GM19025 (cell line): Measurements from ENCODE around the gene MAP3K20.

Experiments
- ATAC-seq: cut with Tn5 transposase; IDR thresholded peaks from one replicate; pipeline ENCODE4 v1.9.1; 2021; ENCODE audit warnings: mild to moderate bottlenecking, low read depth, moderate library complexity; ENCODE audit not compliant: unreplicated experiment

Gene MAP3K20

DNA sequence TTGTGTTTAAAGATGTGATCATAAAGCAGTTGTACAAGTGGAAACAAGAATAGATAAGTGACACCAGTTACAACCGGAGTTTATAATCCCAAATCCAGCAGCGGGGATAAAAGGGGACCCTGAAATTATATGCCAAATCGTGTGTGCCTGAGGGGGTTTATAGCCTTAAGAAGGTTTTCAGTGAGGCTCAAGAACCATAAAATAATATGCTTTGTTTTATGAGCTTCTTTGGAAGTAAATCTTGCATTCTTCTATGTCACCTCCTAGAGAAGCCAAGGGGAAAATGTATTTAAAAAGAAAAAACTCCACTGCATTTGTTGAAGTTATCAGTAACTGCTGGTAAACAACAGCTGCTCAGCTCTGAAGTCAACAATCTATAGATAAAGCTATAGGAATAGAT lies 25.8 kb upstream of the MAP3K20 start:
- no peak for ATAC-seq

DNA sequence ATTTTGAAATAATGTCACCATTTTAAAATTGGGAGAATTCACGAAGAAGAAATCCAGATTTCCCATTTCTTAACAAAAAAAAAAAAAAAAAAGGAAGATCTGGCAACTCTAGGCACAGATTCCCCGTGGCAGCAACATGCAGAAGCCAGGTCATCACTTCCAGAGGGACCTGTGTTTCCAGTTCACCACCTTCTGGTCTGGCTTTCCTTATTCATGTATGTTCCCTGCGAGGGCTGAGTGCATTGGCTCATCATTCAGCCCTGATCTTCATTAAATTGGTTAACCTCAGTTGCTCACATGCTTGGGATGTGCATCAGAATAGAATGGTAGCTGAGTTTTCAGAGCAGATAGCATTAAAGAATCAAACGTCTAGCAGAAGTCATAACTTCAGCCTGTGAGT lies 25.0 kb upstream of the MAP3K20 start:
- no peak for ATAC-seq

DNA sequence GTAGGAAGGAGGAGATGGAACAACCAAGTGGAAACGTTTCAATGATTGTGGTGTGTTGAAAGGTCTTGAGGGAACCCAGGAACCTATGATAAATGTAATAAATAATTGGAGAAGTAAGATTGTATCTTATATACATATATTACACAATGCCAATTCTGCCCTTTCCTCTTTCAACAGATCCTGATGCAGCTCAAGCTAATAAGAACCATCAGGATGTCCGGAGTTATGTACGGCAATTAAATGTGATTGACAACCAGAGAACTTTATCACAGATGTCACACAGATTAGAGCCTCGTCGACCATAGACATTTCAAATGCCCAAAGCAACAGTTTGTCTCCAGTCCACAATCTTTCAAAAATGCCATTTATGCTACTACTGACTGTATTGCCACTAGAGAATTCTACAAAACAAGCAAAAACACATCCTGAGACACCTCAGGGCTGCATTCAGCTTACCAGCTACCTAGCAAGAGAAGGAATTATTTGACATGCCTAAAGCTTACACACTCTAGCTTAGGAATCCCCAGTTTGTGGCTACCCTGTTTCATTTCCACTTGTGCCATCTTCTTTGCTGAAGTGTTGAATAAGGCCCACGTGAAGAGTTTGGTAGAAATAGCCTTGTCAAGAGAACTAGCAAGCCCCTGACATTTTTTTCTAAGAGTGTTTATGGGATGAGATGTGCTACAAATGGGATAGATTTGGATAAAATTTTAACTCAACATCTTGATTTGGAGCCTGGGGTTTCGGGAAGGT lies 24.0 kb upstream of the MAP3K20 start:
- no peak for ATAC-seq

DNA sequence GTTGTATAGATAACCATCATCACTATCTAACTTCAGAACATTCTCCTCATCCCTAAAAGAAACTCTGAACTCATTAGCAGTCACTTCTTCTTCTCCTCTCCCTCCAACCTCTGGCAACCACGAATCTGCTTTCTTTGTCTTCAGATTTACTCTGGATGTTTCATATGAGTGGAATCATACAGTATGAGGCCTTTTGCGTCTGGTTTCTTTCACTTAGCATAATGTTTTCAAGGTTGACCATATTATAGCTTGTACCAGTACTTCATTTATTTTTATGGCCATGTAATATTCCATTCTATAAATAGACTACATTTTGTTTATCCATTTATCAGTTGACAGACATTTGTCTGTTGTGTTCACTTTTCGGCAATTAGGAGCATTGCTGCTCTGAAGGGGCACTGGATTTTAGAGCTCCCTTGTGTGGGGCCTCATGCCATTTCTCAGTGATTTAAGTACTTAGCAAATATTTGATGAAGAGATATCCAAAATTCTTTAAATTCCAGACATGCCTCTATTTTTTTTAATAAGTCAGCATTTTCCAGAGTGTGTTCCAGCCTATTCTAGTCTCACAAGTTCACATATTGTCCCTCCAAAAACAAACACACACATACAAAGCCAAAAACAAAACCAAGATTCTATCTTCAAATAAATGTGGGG lies 22.5 kb upstream of the MAP3K20 start:
- no peak for ATAC-seq

DNA sequence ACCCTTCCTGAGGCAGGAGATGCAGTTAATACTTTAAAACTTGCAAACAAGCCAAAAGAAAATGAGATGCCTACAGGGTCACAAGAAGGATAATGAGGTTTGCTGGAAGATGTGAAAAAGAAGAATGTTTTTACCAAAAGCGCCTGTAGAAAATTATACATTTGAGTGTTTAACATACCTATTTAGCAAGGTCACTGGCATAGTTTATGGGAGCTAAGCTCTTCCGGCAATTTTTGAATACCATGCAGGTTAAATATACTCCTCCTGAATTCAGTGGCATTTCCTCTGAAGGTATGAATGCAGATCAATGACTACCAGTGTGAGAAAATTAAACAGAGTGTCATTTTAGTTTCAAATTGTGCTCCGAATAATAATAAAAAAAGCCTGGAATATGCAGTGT lies 21.2 kb upstream of the MAP3K20 start:
- ATAC-seq, result no peak

DNA sequence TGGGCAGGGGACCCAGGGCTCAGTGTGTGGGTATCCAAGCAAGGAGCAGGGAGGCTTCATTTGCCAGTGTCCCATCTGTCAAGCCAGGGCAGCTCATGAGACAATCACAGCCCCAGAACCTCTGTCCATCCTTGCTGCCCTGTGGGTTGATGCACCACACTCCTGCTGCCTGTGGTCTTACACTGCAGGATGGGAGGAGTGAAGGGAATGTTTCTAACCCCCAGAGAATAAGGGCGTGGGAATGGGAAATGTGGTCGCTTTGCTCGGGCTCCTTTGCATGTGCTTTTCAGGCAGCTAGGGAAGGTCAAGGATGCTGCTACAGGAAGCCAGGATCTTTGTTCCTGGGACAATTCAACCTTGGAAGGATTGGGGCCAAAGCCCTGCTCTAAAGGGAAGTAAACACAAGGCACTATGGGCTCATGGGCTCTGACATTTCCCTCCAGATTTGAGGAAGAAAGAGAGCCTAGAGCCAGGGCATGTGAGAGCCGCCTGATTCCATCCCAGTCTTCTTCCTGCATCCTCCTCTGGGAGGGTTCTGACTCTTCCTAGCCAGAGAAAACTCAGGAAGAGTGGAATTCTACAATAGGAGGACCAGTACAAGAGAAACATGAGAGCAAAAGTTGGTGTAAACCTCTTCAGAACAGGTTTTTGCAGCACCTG lies 18.8 kb upstream of the MAP3K20 start:
- ATAC-seq, result no peak

DNA sequence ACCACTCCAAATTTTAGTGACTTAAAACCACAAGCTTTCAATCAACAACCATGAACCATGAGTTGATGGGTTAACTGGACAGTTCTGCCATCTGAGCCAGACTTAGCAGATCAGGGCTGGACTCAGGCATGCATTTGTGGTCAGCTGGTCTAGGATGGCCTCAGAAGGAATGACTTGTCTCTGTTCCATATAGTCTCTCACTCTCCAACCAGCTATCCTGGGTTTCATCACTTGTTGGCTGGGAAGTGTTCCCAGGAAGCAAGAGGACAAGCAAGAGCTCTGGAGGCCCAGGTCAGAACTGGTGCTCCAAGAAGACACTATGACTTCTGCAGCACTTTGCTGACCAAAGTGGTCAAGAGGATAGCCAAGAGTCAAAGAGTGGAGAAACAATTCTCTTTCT lies 17.5 kb upstream of the MAP3K20 start:
- no peak for ATAC-seq

DNA sequence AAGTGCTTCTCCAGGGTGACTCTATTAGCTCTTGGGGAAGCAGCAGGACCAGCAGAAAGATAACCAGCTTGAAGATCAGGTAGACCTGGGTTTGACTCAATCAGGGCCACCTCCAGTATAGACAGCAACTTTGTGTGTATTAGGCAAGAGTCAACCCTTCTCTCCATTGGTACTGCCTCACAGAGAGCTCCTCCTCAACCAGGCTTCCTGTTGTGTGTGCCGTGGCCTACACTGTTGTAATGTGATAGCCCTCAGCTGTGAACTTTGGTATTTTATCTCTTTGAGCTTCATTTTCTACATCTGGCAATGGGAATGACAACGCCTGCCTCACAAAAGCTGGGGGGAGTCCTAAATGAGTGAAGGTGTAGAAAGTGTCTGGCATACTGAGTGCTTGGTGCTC lies 17.0 kb upstream of the MAP3K20 start:
- ATAC-seq, result no peak

DNA sequence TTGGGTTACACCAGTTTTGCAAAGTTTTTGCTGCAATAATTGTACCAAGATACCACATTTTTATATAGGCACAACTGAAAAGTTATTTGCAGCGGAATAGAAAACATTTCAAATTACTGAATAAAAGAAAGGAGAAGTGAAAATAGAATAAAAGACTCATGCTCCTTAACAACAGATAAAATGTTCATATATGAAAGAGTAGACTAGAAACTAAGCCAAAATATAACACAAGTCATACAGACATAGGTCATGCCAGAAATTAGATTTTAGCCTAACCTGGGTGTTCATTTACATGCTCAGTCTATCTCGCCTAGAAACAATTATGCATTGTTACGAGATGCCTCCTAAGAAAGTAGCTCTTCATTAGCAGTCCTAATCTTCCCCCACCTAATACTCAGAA lies 16.4 kb upstream of the MAP3K20 start:
- no peak for ATAC-seq

DNA sequence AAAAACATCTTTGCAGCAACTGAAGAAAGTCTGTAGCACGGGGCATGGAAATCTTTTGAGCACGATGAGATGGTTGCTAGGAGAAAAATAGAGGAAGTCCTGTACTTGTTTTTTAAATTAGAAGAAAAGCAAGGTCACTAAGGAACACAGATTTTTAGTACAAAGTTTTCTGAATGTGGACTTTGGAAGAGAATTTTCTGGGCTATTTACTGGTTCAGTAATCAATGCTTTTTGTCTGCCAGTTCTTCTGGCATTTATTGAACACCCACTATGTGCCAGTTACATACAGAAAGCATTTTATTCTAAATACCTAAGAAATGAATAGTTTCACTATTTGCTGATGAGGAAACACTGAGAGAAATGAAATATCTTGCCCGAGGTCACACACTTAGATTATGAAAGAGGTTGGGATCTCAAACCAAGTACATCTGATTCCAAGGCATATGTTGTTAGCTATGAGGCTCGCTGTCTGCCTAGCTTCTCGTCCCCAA lies 15.6 kb upstream of the MAP3K20 start:
- ATAC-seq, result no peak

DNA sequence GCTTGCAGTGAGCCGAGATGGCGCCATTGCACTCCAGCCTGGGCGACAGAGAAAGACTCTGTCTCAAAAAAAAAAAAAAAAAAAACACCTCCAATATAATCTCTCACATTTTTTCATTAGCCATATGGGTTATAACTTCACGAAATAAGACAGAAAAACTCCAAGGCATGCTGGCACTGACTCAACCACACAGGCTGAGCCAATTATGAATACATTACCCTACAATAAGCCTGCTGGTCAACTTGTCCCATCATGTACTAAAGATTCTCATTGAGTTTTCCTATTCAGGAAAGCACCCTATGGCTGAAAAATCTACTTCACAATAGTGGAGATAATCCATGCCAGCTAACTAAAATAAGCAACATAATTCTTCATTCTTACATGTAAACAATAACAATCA lies 12.8 kb upstream of the MAP3K20 start:
- ATAC-seq, result no peak

DNA sequence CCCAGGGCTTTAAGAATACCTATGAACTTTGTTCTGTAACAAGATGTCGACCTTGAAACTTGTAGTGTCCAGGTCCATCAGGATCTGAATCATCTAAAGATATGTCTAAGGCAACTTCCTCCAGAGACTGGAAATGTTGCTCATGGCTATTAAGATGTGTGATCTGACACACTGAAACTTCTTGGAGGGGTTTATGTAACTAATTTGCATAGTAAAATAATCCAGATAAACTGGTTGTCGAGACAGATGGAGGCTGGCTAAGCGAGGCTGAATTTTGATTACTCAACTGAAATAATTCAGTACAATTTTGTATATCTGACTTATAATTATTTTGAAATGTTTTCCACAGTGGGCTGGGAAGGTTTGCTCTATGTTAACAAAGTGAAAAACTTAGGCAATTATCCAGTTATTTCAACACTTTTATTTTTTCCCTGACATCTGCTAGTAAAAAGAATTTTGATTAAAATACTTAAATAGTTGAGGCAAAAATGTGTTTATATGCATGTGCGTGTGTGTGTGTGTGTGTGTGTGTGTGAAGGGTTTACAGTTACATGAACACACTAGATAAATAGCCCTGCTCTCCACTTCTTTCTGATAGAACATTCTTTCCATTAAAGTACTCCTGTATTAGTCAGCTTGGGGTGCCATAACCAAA lies 11.4 kb upstream of the MAP3K20 start:
- ATAC-seq, result no peak

DNA sequence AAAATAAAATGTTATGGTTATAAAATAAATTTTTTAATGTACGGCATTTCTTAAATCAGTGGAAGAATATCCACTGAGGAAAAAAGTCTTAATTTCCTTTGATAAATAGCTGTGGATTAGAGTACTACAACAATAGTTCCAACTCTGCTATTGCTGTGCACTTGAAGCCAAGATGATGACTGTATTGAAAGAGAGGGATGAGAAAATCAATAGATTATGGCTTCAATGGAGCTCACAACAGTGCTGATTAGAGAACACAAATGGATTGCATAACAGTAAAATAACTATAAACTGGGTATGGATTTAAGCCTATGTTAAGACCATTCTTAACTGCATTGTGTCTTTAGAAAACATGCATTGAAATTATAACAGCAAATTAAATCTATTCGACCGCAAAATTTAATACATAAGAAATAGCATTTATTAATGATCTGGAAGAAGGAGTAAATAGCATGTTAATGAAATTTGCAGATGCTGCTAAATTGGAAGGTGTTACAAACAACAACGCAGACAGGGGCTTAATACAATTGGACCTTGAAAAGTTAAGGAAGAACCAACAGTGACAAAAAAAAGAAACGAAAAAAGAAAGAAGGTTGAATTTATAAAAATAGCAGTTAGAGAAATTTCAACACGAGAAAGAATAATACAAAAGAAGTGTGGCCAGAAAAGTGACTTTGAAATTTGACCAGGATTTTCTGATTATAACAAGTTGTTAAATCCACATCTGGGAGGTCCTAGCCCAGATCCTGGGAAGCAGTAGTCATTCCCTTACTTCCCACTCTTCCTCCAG lies 8.6 kb upstream of the MAP3K20 start:
- ATAC-seq, result no peak

DNA sequence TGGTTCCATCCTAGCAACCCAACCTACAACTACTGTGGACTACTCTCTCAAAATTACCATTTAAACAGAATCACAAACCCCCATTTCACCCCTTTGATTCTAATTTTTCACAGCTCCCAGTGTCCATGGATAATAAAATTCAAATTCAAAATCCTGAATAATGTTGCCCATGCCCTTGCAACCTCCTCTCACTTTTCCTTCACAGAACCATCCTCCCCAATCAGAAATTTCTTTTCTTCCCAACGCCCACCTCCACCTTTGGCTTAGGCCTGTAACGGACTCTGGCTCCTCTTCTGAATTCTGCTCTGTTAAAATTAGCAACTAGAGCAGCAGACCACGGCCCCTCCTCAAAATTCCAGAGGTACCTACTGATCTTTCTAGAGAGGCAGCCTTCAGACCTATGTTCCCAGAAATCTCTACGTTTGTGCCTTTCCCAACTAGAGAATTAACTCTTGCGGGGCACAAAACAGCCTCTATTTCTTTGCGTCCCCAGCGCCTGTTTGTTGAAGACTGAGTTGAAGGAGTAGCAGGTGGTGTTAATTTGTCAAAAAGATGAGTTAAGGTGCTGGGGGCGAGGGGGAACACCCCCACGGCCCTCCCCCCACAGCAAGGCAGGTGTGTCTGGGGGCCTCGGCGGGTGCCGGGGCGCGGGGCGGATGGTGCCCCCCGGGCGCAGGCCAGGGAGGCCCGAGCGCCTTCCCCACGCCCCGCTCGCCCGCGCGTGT lies 428 bp upstream of the MAP3K20 start:
- no peak for ATAC-seq

DNA sequence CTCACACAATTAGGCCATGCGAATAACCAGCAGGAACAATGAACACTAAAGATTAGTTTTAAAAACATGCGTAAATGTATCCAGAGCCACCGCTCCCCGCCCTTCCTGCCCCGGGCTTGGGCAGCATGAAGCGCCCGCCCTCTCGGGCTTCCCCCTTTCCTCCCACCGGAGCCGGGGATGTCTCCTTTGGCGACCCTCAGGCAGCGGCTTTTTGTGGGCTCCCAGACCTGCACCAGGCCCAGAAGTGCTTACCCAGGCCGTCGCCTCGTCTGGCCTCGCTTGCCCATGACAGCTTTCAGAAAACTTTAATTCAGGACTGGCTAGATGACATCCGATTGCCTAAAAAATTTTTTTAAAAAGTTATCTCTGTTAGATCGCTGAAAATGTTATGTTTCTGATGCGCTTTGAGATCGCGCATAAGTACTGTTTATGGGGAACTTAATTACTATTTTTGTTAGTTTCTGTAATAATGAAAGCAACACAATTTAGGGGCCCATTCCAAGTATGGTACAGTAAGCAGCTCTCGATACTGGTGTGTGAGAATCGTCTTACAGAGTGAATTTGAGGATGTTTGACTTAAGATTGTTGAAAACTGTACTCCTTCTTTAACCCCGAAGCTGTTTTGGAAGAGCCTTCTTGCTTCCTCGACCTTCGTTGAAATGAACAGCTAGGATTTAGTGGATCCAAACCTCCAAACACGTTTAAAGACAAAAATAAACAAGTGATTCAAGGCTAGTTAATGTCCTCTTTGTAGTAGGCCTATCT lies 1.1 kb downstream of the MAP3K20 start:
- ATAC-seq, result peak; percentile 22

DNA sequence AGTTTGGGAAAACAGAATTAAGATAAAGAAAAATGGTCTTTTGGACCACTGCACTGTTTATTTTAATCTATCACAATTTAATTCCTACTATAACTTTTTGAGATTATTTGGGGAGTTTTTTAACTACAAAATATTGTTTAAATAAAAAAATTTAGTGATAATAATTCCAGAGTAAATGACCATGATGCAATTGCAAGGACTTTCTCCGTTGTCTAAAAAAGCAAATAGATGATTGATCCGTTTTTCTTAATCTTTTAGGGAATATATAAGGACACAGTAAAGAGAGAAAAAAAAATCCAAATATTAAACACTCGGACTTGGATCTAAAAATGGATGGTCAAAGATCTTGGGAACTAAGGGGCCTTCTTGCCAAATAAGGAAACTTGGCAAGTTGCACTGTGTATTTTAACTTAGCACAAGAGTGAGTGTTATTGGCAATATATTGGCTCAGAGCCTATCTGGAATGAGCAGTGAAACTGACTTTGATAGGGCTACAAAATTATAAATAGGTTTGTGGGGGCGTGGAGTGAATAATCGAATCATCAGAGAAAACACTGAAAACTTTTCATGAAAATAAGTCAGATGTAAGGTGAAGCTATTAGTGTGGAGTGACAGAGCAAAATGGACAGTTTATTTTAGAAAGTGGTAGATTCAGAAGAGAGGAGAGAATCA lies 2.0 kb downstream of the MAP3K20 start:
- ATAC-seq, result no peak

DNA sequence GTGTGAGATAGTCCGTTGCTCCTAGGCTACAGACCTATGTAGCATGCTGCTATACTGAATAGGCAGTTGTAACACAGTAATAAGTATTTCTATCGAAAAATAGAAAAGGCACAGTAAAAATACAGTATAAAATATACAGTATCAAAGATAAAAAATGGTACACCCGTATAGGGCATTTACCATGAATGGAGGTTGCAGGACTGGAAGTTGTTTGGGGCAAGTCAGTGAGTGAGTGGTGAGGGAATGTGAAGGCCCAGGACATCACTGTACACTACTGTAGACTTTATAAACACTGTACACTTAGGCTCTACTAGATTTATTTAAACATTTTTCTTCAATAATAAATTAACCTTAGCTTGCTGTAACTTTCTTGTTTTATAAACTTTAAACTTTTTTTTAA lies 3.5 kb downstream of the MAP3K20 start:
- ATAC-seq, result no peak
